22Rv1 (cell line): ENCODE data around the gene GTF2A1L.

Experiments used
- H3K27ac ChIP-seq: fragments of 450-650 bp; 2 replicates; pipeline ENCODE4 v1.5.1; 2017
- CTCF ChIP-seq: fragments of 450-650 bp; IDR thresholded peaks from 2 replicates; pipeline ENCODE4 v1.5.1; 2017; ENCODE audit warnings: mild to moderate bottlenecking
- ZFX ChIP-seq: fragments of 450-650 bp; IDR thresholded peaks from 2 replicates; pipeline ENCODE4 v1.6.1; 2017; ENCODE audit warnings: antibody characterized with exemption, borderline replicate concordance

GTF2A1L gene

GRCh38 chr2:48583961-48584360, 33.7 kb upstream of the GTF2A1L start:
- TF ChIP-seq CTCF (no peak), ZFX (no peak)
- H3K27ac ChIP-seq = no peak overlapping the region

GRCh38 chr2:48584551-48584950, 33.1 kb upstream of the GTF2A1L start:
- no peak overlapping the region for H3K27ac ChIP-seq
- no peak for TF ChIP-seq CTCF
- TF ChIP-seq ZFX = no peak

GRCh38 chr2:48586433-48586832, 31.2 kb upstream of the GTF2A1L start:
- H3K27ac ChIP-seq = no peak overlapping the region
- TF ChIP-seq CTCF = no peak
- no peak for TF ChIP-seq ZFX

- H3K27ac ChIP-seq = no peak overlapping the region
- TF ChIP-seq CTCF (no peak), ZFX (no peak)
Measured at GRCh38 chr2:48587560-48587959, 30.1 kb upstream of the GTF2A1L start.

GRCh38 chr2:48587961-48588360, 29.7 kb upstream of the GTF2A1L start:
- TF ChIP-seq CTCF (no peak), ZFX (no peak)

GRCh38 chr2:48588745-48589144, 28.9 kb upstream of the GTF2A1L start:
- H3K27ac ChIP-seq = no peak overlapping the region
- TF ChIP-seq ZFX (no peak), CTCF (no peak)

More at GRCh38 chr2:48587961-48588360, 29.7 kb upstream of the GTF2A1L start:
- no peak overlapping the region for H3K27ac ChIP-seq

GRCh38 chr2:48589170-48589767, 28.4 kb upstream of the GTF2A1L start:
- peak; percentile 64 for TF ChIP-seq CTCF
- no peak for TF ChIP-seq ZFX
- H3K27ac ChIP-seq = no peak overlapping the region
